Activated T-helper 17 cell treated with anti-CD3 and anti-CD28 coated beads, Interleukin-2, amount 50 U/mL, for 72 hours (primary cell): ENCODE results near the gene CHST5. TPM values are rescaled to one million over a fixed set of nuclear protein-coding genes. Genes with fewer than 3 reads are reported as not detected.
A peak's percentile ranks its signal among the peaks of the same experiment; 100 is the strongest.
"Not testable (repeated sequence)": the region's sequence is repeated elsewhere in the genome, so short reads cannot be mapped to it uniquely, and the experiment has no call there.

ENCODE experiments used
- ATAC-seq: fragments of 150-1000 bp; cut with Tn5 transposase; replicated peaks from 2 replicates; pipeline ENCODE4 v1.10.0; 2021; ENCODE audit warnings: mild to moderate bottlenecking, moderate library complexity
- H3K27ac Mint-ChIP-seq: one replicate; pipeline ENCODE4 v1.8.0; 2022; ENCODE audit warnings: mixed read lengths
- H3K27me3 Mint-ChIP-seq: one replicate; pipeline ENCODE4 v1.8.0; 2022; ENCODE audit warnings: mixed read lengths
- H3K36me3 Mint-ChIP-seq: one replicate; pipeline ENCODE4 v1.8.0; 2022; ENCODE audit warnings: low read depth, mild to moderate bottlenecking, mixed read lengths
- H3K4me1 Mint-ChIP-seq: one replicate; pipeline ENCODE4 v1.8.0; 2022; ENCODE audit warnings: mixed read lengths
- H3K4me3 Mint-ChIP-seq: one replicate; pipeline ENCODE4 v1.8.0; 2022; ENCODE audit warnings: mild to moderate bottlenecking, mixed read lengths
- H3K9me3 Mint-ChIP-seq: one replicate; pipeline ENCODE4 v1.8.0; 2022; ENCODE audit warnings: mixed read lengths
- total RNA-seq, 2 donors: library from RNA; stranded (reverse); gene quantifications; one replicate each; pipeline ENCODE4 v1.2.3, GENCODE V29; 2022

Gene CHST5
- total RNA-seq, 2 donors from 2014 or later = not detected

DNA sequence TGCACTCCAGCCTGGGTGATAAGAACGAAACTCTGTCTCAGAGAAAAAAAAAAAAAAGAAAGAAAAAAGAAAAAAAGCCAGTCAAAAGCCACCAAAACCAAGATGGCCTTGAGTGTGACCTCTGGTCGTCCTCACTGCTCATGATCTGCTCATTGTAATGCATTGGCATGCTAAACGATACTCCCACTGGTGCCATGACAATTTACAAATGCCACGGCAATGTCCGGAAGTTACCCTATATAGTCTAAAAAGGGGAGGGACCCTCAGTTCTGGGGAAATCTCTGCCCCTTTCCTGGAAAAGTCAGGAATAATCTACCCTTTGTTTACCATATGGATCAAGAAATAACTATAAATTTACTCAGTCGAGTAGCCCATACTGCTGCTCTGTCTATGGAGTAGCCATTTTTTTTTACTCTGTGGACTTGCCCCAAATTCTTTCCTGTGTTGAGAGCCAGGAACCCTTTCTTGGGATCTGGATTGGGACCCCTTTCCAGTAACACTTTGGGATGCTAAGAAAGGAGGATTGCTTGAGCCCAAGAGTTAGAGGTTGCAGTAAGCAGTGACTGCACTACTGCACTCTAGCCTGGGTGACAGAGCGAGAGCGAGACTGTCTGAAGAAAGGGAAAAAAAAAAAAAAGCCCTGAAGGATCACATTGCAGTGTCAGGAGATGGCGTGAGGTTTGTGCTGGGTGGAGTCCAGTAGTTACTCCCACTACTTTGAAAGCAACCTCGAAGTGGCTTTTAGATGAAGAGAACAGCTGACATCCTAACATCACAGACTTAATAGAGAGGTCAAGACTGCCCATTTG, 23.9 kb upstream of the CHST5 start:
- H3K4me1 Mint-ChIP-seq = peaks cover 5% of the 10 kb centered on the region

GRCh38 chr16:75558846-75559401, 23.0 kb upstream of the CHST5 start:
- Mint-ChIP-seq H3K36me3 (no peaks in the 10 kb centered on the region), H3K4me1 (peaks cover 5% of the 10 kb centered on the region), H3K27ac (no peak overlapping the region), H3K4me3 (no peak overlapping the region), H3K27me3 (peaks cover 12% of the 10 kb centered on the region), H3K9me3 (no peaks in the 10 kb centered on the region)
- ATAC-seq = no peak

More for the DNA sequence above, 23.9 kb upstream of the CHST5 start:
- Mint-ChIP-seq H3K4me3 (no peak overlapping the region), H3K9me3 (no peaks in the 10 kb centered on the region), H3K36me3 (no peaks in the 10 kb centered on the region), H3K27ac (no peak overlapping the region), H3K27me3 (peaks cover 16% of the 10 kb centered on the region)
- no peak for ATAC-seq

- Mint-ChIP-seq H3K4me3 (peak overlapping the region; percentile 95), H3K36me3 (no peaks in the 10 kb centered on the region), H3K27ac (peak overlapping the region; percentile 59), H3K9me3 (no peaks in the 10 kb centered on the region), H3K4me1 (peaks cover 5% of the 10 kb centered on the region), H3K27me3 (peaks cover 2% of the 10 kb centered on the region)
- no peak for ATAC-seq
These were observed 20.6 kb upstream of the CHST5 start for GRCh38 chr16:75556431-75556950.

- peak; percentile 98 for ATAC-seq
- Mint-ChIP-seq H3K27me3 (peaks cover 2% of the 10 kb centered on the region), H3K27ac (peak within 1 kb of the TSS; percentile 93), H3K4me1 (peaks cover 5% of the 10 kb centered on the region), H3K36me3 (no peaks in the 10 kb centered on the region), H3K4me3 (peak within 1 kb of the TSS; percentile 95), H3K9me3 (no peaks in the 10 kb centered on the region)
These were observed 20.0 kb upstream of the CHST5 start, which contains the start of gene TMEM231 for GRCh38 chr16:75555707-75556430. TMEM231 (minus strand) TSS chr16:75556252; CDS start chr16:75556209, 43 bp downstream.

GRCh38 chr16:75555213-75555706, 19.4 kb upstream of the CHST5 start:
- H3K27ac Mint-ChIP-seq = peak overlapping the region; percentile 93
- H3K4me3 Mint-ChIP-seq = peak overlapping the region; percentile 95
- peaks cover 5% of the 10 kb centered on the region for H3K4me1 Mint-ChIP-seq
- H3K9me3 Mint-ChIP-seq = no peaks in the 10 kb centered on the region
- H3K36me3 Mint-ChIP-seq = no peaks in the 10 kb centered on the region
- peak; percentile 2 for ATAC-seq
- peaks cover 2% of the 10 kb centered on the region for H3K27me3 Mint-ChIP-seq

DNA sequence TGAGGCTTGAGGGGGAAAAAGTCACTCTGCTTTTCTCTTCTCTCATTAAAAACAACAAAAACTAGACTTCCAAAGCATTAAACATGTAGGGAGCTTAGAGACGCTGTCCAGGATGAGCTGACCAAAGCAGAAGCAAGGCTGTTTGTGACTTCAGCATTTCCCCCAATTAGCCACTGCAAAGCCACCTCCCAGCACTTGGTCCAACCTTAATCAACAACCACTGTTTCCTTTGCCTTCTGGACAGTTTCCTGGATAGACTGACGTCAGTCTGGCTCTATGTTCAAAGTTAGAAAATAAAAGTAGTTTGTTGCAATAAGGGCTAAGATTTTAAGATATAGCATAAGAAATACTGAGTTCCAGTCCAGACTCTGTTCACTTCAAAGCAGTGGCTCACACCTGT, 17.0 kb upstream of the CHST5 start:
- Mint-ChIP-seq H3K27me3 (no peaks in the 10 kb centered on the region), H3K4me1 (peaks cover 5% of the 10 kb centered on the region), H3K27ac (no peak overlapping the region), H3K9me3 (no peaks in the 10 kb centered on the region), H3K36me3 (no peaks in the 10 kb centered on the region), H3K4me3 (no peak overlapping the region)
- no peak for ATAC-seq

GRCh38 chr16:75550211-75550662, 14.3 kb upstream of the CHST5 start:
- Mint-ChIP-seq H3K4me3 (no peak overlapping the region), H3K36me3 (no peaks in the 10 kb centered on the region), H3K27me3 (no peaks in the 10 kb centered on the region), H3K4me1 (no peaks in the 10 kb centered on the region), H3K27ac (no peak overlapping the region), H3K9me3 (no peaks in the 10 kb centered on the region)
- ATAC-seq = peak; percentile 79

DNA sequence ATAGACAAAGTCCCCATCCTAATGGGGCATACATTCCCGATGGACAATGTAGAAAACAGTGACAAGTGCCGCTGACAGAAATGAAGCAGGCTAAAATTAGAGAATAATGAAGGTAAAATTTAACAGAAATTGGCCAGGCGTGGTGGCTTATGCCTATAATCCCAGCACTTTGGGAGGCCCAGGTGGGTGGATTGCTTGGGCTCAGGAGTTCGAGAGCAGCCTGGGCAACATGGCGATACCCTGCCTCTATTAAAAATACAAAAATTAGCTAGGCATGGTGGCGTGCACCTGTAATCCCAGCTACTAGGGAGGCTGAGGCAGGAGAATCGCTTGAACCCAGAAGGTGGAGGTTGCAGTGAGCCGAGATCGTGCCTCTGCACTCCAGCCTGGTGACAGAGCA, 12.5 kb upstream of the CHST5 start:
- ATAC-seq, H3K27me3 Mint-ChIP-seq, H3K4me3 Mint-ChIP-seq, H3K36me3 Mint-ChIP-seq, H3K4me1 Mint-ChIP-seq, H3K9me3 Mint-ChIP-seq, H3K27ac Mint-ChIP-seq: not testable (repeated sequence)

GRCh38 chr16:75546293-75546692, 10.4 kb upstream of the CHST5 start:
- no peak overlapping the region for H3K27ac Mint-ChIP-seq
- ATAC-seq = no peak

DNA sequence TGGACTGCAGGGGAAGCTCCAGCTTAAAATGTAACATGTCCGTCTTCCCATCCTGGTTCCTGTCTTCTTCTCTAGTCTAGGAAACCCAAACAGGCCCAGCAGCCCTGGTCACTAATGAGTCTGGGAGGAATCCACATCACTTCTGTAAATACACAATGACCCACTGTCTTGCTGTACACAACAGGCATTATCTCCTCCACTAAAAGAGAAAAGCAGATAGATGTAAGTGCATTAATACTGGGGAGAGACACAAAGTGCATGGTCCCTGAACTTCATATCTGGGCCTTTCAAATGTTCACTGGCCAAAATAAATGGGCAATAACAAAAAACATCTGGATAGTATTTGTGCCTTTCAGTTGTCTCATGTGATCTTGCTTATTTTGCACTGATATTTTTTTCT, 10.0 kb upstream of the CHST5 start:
- H3K27ac Mint-ChIP-seq, H3K4me1 Mint-ChIP-seq, H3K9me3 Mint-ChIP-seq, ATAC-seq, H3K27me3 Mint-ChIP-seq, H3K4me3 Mint-ChIP-seq, H3K36me3 Mint-ChIP-seq: not testable (repeated sequence)

More at GRCh38 chr16:75546293-75546692, 10.4 kb upstream of the CHST5 start:
- Mint-ChIP-seq H3K36me3 (no peaks in the 10 kb centered on the region), H3K4me1 (no peaks in the 10 kb centered on the region), H3K4me3 (no peak overlapping the region), H3K9me3 (no peaks in the 10 kb centered on the region), H3K27me3 (no peaks in the 10 kb centered on the region)

DNA sequence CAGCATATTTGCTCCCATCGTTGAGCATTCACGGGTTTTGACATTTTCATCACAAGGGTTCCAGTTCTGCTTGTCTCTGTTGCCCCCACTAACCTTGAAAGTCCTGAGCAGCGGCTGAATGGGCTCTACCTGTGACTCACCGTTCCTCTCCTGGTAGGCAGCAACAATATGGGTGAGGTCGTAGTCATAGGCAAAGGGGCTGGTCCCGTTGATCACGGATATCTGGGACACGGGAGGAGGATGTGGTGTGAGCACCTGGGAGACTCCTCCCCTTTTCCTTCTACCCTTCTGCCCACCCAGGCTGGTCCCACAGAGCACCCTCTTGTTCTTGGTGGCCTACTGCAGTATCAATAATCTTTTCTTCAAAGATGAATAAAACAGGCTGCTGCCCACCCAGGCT, 6.6 kb upstream of the CHST5 start:
- H3K27me3 Mint-ChIP-seq, H3K9me3 Mint-ChIP-seq, H3K4me3 Mint-ChIP-seq, H3K4me1 Mint-ChIP-seq, H3K36me3 Mint-ChIP-seq, ATAC-seq, H3K27ac Mint-ChIP-seq: not testable (repeated sequence)

- H3K4me1 Mint-ChIP-seq = no peaks in the 10 kb centered on the region
- no peak for ATAC-seq
- no peaks in the 10 kb centered on the region for H3K36me3 Mint-ChIP-seq
- no peak overlapping the region for H3K27ac Mint-ChIP-seq
- H3K4me3 Mint-ChIP-seq = no peak overlapping the region
- no peaks in the 10 kb centered on the region for H3K27me3 Mint-ChIP-seq
- H3K9me3 Mint-ChIP-seq = no peaks in the 10 kb centered on the region
These were observed 5.3 kb upstream of the CHST5 start for GRCh38 chr16:75541236-75541635.

- not testable (repeated sequence) for H3K4me1 Mint-ChIP-seq, H3K36me3 Mint-ChIP-seq, H3K27ac Mint-ChIP-seq, H3K27me3 Mint-ChIP-seq, H3K9me3 Mint-ChIP-seq, H3K4me3 Mint-ChIP-seq, ATAC-seq
These were observed 3.1 kb upstream of the CHST5 start for GRCh38 chr16:75538882-75539565.

DNA sequence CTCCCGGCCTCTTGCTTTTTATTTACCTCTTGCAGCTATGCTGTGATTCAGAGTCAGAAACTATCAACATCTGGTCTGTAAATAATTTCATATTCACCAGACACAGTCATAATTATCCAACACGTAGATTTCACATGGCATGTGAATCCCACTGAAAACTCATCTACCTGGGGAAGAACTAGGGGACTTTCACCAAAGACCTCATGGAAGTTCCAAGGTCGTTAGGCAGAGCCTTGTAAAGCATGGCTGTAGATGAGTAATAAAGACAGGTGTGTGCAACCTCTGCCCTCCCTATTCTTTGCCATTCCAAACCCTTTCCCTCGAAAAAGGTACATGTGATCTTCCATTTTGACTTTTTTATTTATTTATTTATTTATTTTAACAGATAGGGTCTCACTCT, 1.9 kb upstream of the CHST5 start:
- Mint-ChIP-seq H3K4me1 (no peaks in the 10 kb centered on the region), H3K4me3 (no peak overlapping the region), H3K27ac (no peak overlapping the region), H3K27me3 (no peaks in the 10 kb centered on the region), H3K9me3 (no peaks in the 10 kb centered on the region), H3K36me3 (no peaks in the 10 kb centered on the region)
- no peak for ATAC-seq
